Type B pancreatic cell (in vitro differentiated cells): ENCODE results near the gene MKLN1. TPM values are rescaled to one million over a fixed set of nuclear protein-coding genes. Genes with fewer than 3 reads are reported as not detected.

Experiments
- DNase-seq: peaks from one replicate; pipeline ENCODE4 v3.0.0; 2021; ENCODE audit warnings: mixed read lengths; ENCODE audit not compliant: unreplicated experiment; ENCODE audit errors: extremely low spot score
- H3K27ac Mint-ChIP-seq: 2 replicates; pipeline ENCODE4 v1.8.0; 2021; ENCODE audit warnings: mild to moderate bottlenecking, mixed read lengths
- H3K27me3 Mint-ChIP-seq: 2 replicates; pipeline ENCODE4 v1.8.0; 2021; ENCODE audit warnings: mixed read lengths
- H3K36me3 Mint-ChIP-seq: 2 replicates; pipeline ENCODE4 v1.8.0; 2021; ENCODE audit warnings: mixed read lengths
- H3K4me1 Mint-ChIP-seq: one replicate; pipeline ENCODE4 v1.8.0; 2021; ENCODE audit warnings: mixed read lengths; ENCODE audit not compliant: unreplicated experiment
- H3K4me3 Mint-ChIP-seq: 2 replicates; pipeline ENCODE4 v1.8.0; 2021; ENCODE audit warnings: mild to moderate bottlenecking, mixed read lengths
- H3K9me3 Mint-ChIP-seq: 2 replicates; pipeline ENCODE4 v1.8.0; 2021; ENCODE audit warnings: mixed read lengths
- total RNA-seq: library from RNA; stranded (reverse); gene quantifications from 2 replicates; pipeline ENCODE4 v1.2.1, GENCODE V29; 2021; ENCODE audit warnings: low replicate concordance
- TF ChIP-seq, protein P1 (sequence below): fragments of 200-600 bp; sonication (generic); conservative IDR thresholded peaks from 2 replicates; pipeline ENCODE4 v1.5.0; 2021; ENCODE audit warnings: antibody characterized with exemption, mild to moderate bottlenecking

The MKLN1 gene
- total RNA-seq, 1 donor from 2014 or later = 47.7 TPM

DNA sequence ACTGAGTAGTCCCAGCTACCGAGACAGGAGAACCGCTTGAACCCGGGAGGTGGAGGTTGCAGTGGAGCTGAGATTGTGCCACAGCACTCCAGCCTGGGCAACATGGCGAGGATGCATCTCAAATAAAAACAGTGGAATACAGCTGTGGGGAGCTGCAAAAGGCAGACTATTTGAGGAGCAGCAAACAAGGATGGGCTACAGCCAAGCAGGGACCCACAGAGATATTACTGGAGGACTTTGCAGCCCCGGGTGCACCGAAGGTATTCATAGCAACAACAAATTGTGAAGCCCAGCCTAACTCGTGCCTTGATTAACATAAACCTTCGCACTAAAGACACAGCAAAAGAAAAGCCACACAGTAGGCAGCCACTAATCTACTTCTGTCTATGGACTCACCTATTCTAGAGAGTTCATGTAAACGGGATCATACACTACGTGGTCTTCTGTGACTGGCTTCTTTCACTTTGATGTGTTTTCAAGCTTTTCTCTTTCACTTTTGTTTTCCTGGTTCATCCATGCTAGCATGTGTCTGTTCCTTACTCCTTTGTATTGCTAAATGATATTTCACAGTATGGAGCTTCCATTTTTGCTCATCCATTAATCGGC lies 194.8 kb downstream of the MKLN1 start:
- TF ChIP-seq, protein P1, sequence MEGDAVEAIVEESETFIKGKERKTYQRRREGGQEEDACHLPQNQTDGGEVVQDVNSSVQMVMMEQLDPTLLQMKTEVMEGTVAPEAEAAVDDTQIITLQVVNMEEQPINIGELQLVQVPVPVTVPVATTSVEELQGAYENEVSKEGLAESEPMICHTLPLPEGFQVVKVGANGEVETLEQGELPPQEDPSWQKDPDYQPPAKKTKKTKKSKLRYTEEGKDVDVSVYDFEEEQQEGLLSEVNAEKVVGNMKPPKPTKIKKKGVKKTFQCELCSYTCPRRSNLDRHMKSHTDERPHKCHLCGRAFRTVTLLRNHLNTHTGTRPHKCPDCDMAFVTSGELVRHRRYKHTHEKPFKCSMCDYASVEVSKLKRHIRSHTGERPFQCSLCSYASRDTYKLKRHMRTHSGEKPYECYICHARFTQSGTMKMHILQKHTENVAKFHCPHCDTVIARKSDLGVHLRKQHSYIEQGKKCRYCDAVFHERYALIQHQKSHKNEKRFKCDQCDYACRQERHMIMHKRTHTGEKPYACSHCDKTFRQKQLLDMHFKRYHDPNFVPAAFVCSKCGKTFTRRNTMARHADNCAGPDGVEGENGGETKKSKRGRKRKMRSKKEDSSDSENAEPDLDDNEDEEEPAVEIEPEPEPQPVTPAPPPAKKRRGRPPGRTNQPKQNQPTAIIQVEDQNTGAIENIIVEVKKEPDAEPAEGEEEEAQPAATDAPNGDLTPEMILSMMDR = no peak
- DNase-seq = no peak
- Mint-ChIP-seq H3K4me1 (no peaks in the 10 kb centered on the region), H3K27ac (no peak overlapping the region), H3K4me3 (no peak overlapping the region), H3K9me3 (no peaks in the 10 kb centered on the region), H3K36me3 (no peaks in the 10 kb centered on the region), H3K27me3 (no peaks in the 10 kb centered on the region)

- DNase-seq = no peak
- Mint-ChIP-seq H3K36me3 (no peaks in the 10 kb centered on the region), H3K9me3 (no peaks in the 10 kb centered on the region), H3K4me3 (no peak overlapping the region), H3K27ac (peak overlapping the region; percentile 19), H3K4me1 (no peaks in the 10 kb centered on the region), H3K27me3 (no peaks in the 10 kb centered on the region)
- TF ChIP-seq, protein P1 = no peak
These were observed 196.4 kb downstream of the MKLN1 start for GRCh38 chr7:131524115-131524514.

DNA sequence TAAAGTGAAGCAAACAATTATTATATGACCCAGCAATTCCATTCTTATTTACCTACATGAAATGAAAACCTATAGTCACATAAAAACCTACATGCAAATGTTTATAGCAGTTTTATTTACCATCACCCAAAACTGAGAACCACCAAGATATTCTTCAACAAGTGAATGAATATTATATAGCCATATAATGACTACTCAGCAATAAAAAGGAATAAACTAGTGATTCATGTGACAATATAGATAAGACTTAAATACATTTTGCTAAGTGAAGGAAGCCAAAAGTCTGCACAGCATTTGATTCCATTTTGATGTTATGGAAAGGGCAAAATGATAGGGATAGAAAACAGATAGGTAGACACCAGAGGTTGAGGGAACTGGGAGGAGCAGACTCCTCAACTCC lies 197.0 kb downstream of the MKLN1 start:
- no peak overlapping the region for H3K4me3 Mint-ChIP-seq
- H3K9me3 Mint-ChIP-seq = no peaks in the 10 kb centered on the region
- H3K27ac Mint-ChIP-seq = peak overlapping the region; percentile 19
- no peaks in the 10 kb centered on the region for H3K27me3 Mint-ChIP-seq
- DNase-seq = no peak
- TF ChIP-seq, protein P1 = no peak
- no peaks in the 10 kb centered on the region for H3K36me3 Mint-ChIP-seq
- H3K4me1 Mint-ChIP-seq = no peaks in the 10 kb centered on the region

DNA sequence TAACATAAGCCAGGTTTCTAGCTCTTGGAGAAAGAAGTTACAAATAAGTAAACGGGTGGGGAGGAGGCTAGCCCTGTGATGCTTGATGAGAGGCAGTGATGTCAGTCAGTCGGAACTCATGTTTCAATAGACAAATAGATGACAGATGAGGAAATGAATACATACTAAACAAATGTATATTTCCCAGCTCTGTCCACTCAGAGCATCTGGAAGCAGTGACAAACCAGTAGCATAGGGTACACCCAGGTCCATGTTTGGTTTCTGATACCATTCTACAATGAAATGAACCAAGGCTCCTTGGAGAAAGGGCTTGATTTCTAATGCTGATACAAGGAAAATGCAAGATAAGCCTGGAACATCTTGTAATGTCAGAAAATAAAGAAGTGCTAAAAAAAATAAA lies 198.1 kb downstream of the MKLN1 start:
- Mint-ChIP-seq H3K27ac (no peak overlapping the region), H3K4me3 (no peak overlapping the region), H3K9me3 (no peaks in the 10 kb centered on the region), H3K36me3 (no peaks in the 10 kb centered on the region), H3K27me3 (no peaks in the 10 kb centered on the region), H3K4me1 (no peaks in the 10 kb centered on the region)
- TF ChIP-seq, protein P1 = no peak
- no peak for DNase-seq

GRCh38 chr7:131527456-131527855 lies 199.8 kb downstream of the MKLN1 start:
- Mint-ChIP-seq H3K4me3 (no peak overlapping the region), H3K27me3 (no peaks in the 10 kb centered on the region), H3K27ac (no peak overlapping the region), H3K36me3 (no peaks in the 10 kb centered on the region), H3K9me3 (no peaks in the 10 kb centered on the region), H3K4me1 (no peaks in the 10 kb centered on the region)
- no peak for DNase-seq
- TF ChIP-seq, protein P1 = no peak

GRCh38 chr7:131529179-131529578 lies 201.5 kb downstream of the MKLN1 start:
- Mint-ChIP-seq H3K27me3 (no peaks in the 10 kb centered on the region), H3K36me3 (no peaks in the 10 kb centered on the region), H3K9me3 (no peaks in the 10 kb centered on the region), H3K27ac (no peak overlapping the region), H3K4me3 (no peak overlapping the region), H3K4me1 (no peaks in the 10 kb centered on the region)
- DNase-seq = no peak
- TF ChIP-seq, protein P1 = no peak
